Tibial nerve (tissue), 4 donors: ENCODE data around the gene EXT2. TPM values are rescaled to one million over a fixed set of nuclear protein-coding genes. Genes with fewer than 3 reads are reported as not detected.

ENCODE experiments used
- DNase-seq, 2 donors: peaks; one replicate each; pipeline ENCODE4 v3.0.0-alpha.2; 2019; ENCODE audit warnings: low spot score in 2 of 2
- H3K27ac ChIP-seq, 4 donors: fragments of 200-600 bp; sonication (generic) in 3 of 4; one replicate each; pipeline ENCODE4 v1.5.1; 2017 to 2019; ENCODE audit warnings: mild to moderate bottlenecking in 1 of 4
- H3K27me3 ChIP-seq, 2 donors: fragments of 200-600 bp; sonication (generic) in 1 of 2; one replicate each; pipeline versions ENCODE4 v1.5.1 to v1.6.0; 2017 to 2019
- H3K36me3 ChIP-seq, 3 donors: fragments of 200-600 bp; sonication (generic); one replicate each; pipeline ENCODE4 v1.5.1; 2018 to 2019
- H3K4me1 ChIP-seq, 4 donors: fragments of 200-600 bp; sonication (generic) in 3 of 4; one replicate each; pipeline ENCODE4 v1.5.1; 2017 to 2019
- H3K4me3 ChIP-seq, 4 donors: fragments of 200-600 bp; sonication (generic) in 3 of 4; one replicate each; pipeline ENCODE4 v1.5.1; 2017 to 2019; ENCODE audit warnings: mild to moderate bottlenecking in 1 of 4, moderate library complexity in 1 of 4
- H3K9me3 ChIP-seq, 4 donors: fragments of 200-600 bp; sonication (generic) in 3 of 4; one replicate each; pipeline ENCODE4 v1.5.1; 2017 to 2019
- EP300 ChIP-seq, 2 donors: sonication (generic); formaldehyde crosslinking; IDR thresholded peaks; one replicate each; pipeline ENCODE4 v1.6.1; 2017; ENCODE audit warnings: antibody characterized with exemption in 2 of 2, mild to moderate bottlenecking in 1 of 2
- POLR2A ChIP-seq, 2 donors: fragments of 450-650 bp; IDR thresholded peaks; one replicate each; pipeline ENCODE4 v1.6.1; 2017; ENCODE audit warnings: antibody characterized with exemption in 2 of 2, mild to moderate bottlenecking in 2 of 2, moderate library complexity in 2 of 2
- WGBS, 2 donors: methylation state at CpG; one replicate each; pipeline ENCODE4 v1.1.5; 2018; 5-methylcytosine and 5-hydroxymethylcytosine counted together
- total RNA-seq, 4 donors: library from RNA; depleted of rRNA; stranded (reverse); fragments of >200 nt; gene quantifications; one replicate each; pipeline ENCODE4 v1.1.0, GENCODE V29; 2016
- TF ChIP-seq, protein P1 (sequence below), 5 experiments: fragments of 200-600 bp in 3 of 5; fragments of 450-650 bp in 2 of 5; sonication (generic) in 3 of 5; IDR thresholded peaks; one replicate each; pipeline ENCODE4 v1.5.1; 2016 to 2019; ENCODE audit warnings: antibody characterized with exemption in 5 of 5, mild to moderate bottlenecking in 3 of 5, moderate library complexity in 2 of 5

Gene EXT2
- total RNA-seq, 4 donors from 2014 or later: 69.3 to 80.0 (median 73.1) TPM

DNA sequence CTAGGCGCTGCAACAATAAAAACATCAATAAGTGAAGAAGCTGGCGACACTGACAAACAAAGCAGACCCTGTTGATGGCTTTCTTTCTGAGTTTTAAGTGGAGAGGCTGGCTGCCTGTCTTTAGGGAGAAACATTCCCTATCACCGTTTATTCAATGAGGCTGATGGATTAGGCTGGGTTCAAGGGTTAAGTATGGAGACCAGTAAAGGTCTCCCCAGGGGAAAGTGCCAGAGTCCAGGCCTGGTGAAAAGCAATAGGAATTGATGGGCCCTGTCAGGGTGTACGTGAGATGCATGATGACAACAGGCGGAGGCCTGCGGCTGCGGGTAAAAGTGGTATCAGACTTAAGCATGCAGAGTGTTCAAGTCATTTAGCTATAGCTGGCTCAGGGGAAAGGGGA is 111.8 kb downstream of the EXT2 start:
- Histone ChIP-seq H3K4me3 (no peak overlapping the region), H3K27ac (no peak overlapping the region), H3K9me3 (peaks cover 0 to 3% (median 0%) of the 10 kb centered on the region in 4 donors), H3K36me3 (peaks cover 0 to 42% (median 0%) of the 10 kb centered on the region in 3 donors), H3K4me1 (no peaks in the 10 kb centered on the region), H3K27me3 (no peaks in the 10 kb centered on the region)
- 75 to 80% methylated on average over 7 of the region's 7 CpGs for whole genome bisulfite sequencing, 2 donors
- no peak for DNase-seq
- TF ChIP-seq, protein P1, sequence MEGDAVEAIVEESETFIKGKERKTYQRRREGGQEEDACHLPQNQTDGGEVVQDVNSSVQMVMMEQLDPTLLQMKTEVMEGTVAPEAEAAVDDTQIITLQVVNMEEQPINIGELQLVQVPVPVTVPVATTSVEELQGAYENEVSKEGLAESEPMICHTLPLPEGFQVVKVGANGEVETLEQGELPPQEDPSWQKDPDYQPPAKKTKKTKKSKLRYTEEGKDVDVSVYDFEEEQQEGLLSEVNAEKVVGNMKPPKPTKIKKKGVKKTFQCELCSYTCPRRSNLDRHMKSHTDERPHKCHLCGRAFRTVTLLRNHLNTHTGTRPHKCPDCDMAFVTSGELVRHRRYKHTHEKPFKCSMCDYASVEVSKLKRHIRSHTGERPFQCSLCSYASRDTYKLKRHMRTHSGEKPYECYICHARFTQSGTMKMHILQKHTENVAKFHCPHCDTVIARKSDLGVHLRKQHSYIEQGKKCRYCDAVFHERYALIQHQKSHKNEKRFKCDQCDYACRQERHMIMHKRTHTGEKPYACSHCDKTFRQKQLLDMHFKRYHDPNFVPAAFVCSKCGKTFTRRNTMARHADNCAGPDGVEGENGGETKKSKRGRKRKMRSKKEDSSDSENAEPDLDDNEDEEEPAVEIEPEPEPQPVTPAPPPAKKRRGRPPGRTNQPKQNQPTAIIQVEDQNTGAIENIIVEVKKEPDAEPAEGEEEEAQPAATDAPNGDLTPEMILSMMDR (IDR thresholded peaks at IDR 0.05): no peak
- TF ChIP-seq POLR2A (IDR thresholded peaks at IDR 0.05): no peak
- TF ChIP-seq EP300 (IDR thresholded peaks at IDR 0.05): no peak

DNA sequence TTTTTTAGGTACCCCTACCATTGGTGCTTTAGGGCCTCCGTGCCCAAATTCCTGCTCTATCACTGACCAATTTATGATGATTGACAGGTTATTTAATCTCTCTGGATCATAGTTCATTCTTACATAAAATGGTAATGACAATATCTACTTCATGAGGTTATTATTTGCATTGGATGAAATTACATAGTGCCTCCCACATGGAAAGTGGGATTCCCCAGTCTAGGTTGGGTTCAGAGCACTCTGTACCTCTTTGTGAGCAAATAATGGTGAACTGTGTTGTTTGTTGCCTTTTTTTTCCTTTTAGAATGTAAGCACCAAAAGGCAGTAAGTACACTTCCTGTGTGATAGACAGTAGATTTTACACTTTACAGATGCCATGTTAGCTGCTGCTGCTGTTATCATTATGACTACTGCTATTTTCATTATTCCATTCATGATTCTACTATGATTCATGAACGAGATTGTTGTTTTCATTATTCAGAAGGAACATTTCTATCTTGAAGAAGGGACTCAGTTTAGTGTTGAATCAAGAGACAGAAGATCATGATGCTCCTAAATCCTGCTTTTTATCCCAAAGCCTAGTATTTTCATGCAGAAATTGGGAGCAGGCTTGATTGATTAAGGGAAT is 113.6 kb downstream of the EXT2 start:
- no peaks in the 10 kb centered on the region for H3K4me1 ChIP-seq
- 57 to 66% methylated on average over 2 of the region's 2 CpGs for WGBS, 2 donors
- TF ChIP-seq, protein P1 (IDR thresholded peaks at IDR 0.05): no peak
- no peak for TF ChIP-seq POLR2A (IDR thresholded peaks at IDR 0.05)
- no peak for TF ChIP-seq EP300 (IDR thresholded peaks at IDR 0.05)
- H3K4me3 ChIP-seq: no peak overlapping the region
- no peak overlapping the region for H3K27ac ChIP-seq
- H3K27me3 ChIP-seq: no peaks in the 10 kb centered on the region
- no peak for DNase-seq
- H3K9me3 ChIP-seq: peaks cover 0 to 9% (median 0%) of the 10 kb centered on the region in 4 donors
- peaks cover 0 to 39% (median 0%) of the 10 kb centered on the region in 3 donors for H3K36me3 ChIP-seq

DNA sequence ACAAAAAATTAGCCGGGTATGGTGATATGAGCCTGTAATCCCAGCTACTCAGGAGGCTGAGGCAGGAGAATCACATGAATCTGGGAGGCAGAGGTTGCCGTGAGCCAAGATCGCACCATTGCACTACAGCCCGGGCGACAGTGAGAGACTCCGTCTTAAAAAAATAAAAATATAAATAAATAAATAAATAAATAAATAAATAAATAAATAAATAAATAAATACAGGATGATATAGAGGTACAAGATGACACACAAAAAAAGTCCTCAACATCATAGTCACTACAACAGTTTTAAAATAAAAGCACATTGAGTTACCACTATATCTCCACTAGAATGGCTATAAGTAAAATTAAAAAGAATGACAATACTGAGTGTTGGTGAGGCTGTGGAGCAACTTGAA is 116.7 kb downstream of the EXT2 start:
- WGBS, 2 donors: 95 to 98% methylated on average over 6 of the region's 6 CpGs
- Histone ChIP-seq H3K27me3 (no peaks in the 10 kb centered on the region), H3K27ac (no peak overlapping the region), H3K4me1 (no peaks in the 10 kb centered on the region), H3K36me3 (peaks cover 0 to 27% (median 0%) of the 10 kb centered on the region in 3 donors), H3K9me3 (peaks cover 0 to 9% (median 0%) of the 10 kb centered on the region in 4 donors), H3K4me3 (no peak overlapping the region)
- no peak for DNase-seq
- no peak for TF ChIP-seq POLR2A (IDR thresholded peaks at IDR 0.05)
- TF ChIP-seq, protein P1 (IDR thresholded peaks at IDR 0.05): no peak
- TF ChIP-seq EP300 (IDR thresholded peaks at IDR 0.05): no peak

DNA sequence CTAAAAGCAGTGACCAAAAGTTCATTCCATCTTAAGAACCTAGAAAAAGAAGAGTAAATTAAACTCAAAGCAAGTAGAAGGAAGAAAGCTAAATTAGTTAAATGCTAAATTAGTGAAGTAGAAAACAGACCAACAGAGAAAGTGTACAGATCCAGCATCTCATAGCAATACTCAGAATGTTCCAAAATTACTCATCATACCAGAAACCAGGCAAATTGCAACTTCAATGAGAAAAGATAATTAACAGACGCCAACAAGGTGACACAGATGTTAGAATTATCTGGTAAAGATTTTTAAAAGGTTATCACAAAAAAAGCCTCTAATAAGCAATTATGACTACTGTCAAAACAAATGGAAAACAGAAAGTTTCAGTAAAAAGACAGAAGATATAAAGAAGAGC is 117.7 kb downstream of the EXT2 start:
- Histone ChIP-seq H3K36me3 (peaks cover 0 to 22% (median 0%) of the 10 kb centered on the region in 3 donors), H3K27me3 (no peaks in the 10 kb centered on the region), H3K9me3 (peaks cover 0 to 9% (median 0%) of the 10 kb centered on the region in 4 donors), H3K27ac (no peak overlapping the region), H3K4me1 (no peaks in the 10 kb centered on the region), H3K4me3 (no peak overlapping the region)
- DNase-seq: no peak
- TF ChIP-seq POLR2A (IDR thresholded peaks at IDR 0.05): no peak
- TF ChIP-seq EP300 (IDR thresholded peaks at IDR 0.05): no peak
- TF ChIP-seq, protein P1 (IDR thresholded peaks at IDR 0.05): no peak
- WGBS, 2 donors: 94 to 100% methylated on average over 1 of the region's 1 CpG

DNA sequence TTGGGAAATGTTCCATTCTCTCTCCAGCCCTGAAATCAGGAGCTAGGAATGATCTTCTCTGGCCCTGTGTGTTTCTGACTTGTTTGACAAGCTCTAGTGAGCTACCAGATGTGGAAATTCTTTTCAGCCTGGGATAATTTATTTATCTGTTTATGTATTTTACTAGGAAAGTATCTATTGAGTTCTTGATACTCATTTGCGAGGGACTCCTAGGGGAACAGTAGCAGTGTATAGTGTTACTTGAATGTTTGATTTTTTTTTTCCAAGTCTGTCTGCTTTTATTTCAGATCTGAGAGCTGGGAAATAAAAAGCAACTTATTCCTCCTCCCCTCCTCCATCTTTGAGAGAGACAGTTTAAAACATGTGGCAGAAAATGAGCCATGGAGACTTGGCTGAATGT is 122.0 kb downstream of the EXT2 start:
- 61 to 76% methylated on average over 1 of the region's 1 CpG for WGBS, 2 donors
- Histone ChIP-seq H3K36me3 (peaks cover 0 to 9% (median 0%) of the 10 kb centered on the region in 3 donors), H3K9me3 (peaks cover 0 to 5% (median 0%) of the 10 kb centered on the region in 4 donors), H3K27ac (no peak overlapping the region), H3K27me3 (no peaks in the 10 kb centered on the region), H3K4me3 (no peak overlapping the region), H3K4me1 (peaks cover 0 to 14% (median 0%) of the 10 kb centered on the region in 4 donors)
- TF ChIP-seq EP300 (IDR thresholded peaks at IDR 0.05) (no peak), POLR2A (IDR thresholded peaks at IDR 0.05) (no peak)
- TF ChIP-seq, protein P1 (IDR thresholded peaks at IDR 0.05): no peak
- DNase-seq: no peak
